Skin epidermis (tissue), 12 donors: ENCODE measurements around the gene CENPC.

Experiments
- H3K27ac ChIP-seq, 21 experiments: fragments of 200-600 bp; sonication (generic) in 11 of 21; one replicate each; pipeline ENCODE4 v1.5.0; 2020; ENCODE audit warnings: mild to moderate bottlenecking in 3 of 21, inconsistent platforms in 2 of 21, moderate library complexity in 2 of 21
- H3K4me3 ChIP-seq, 7 experiments: fragments of 200-600 bp; sonication (generic) in 2 of 7; one replicate each; pipeline ENCODE4 v1.5.0; 2020; ENCODE audit warnings: inconsistent platforms in 2 of 7, mild to moderate bottlenecking in 2 of 7, moderate library complexity in 1 of 7

CENPC gene

GRCh38 chr4:67436742-67437141 is 108.6 kb downstream of the CENPC start:
- no peak overlapping the region for H3K4me3 ChIP-seq
- H3K27ac ChIP-seq: no peak overlapping the region

- no peak overlapping the region for H3K27ac ChIP-seq
- H3K4me3 ChIP-seq: no peak overlapping the region
These were observed 114.3 kb downstream of the CENPC start for GRCh38 chr4:67430989-67431388.

- H3K4me3 ChIP-seq: no peak overlapping the region
- H3K27ac ChIP-seq: no peak overlapping the region
These were observed 116.5 kb downstream of the CENPC start for GRCh38 chr4:67428819-67429218.
